Measurements from ENCODE around the gene MAST2. TPM values are rescaled to one million over a fixed set of nuclear protein-coding genes. Genes with fewer than 3 reads are reported as not detected.
A peak's percentile ranks its signal among the peaks of the same experiment; 100 is the strongest.

MAST2 gene
- total RNA-seq, 1 donor from 2014 or later, result 60.7 TPM

DNA sequence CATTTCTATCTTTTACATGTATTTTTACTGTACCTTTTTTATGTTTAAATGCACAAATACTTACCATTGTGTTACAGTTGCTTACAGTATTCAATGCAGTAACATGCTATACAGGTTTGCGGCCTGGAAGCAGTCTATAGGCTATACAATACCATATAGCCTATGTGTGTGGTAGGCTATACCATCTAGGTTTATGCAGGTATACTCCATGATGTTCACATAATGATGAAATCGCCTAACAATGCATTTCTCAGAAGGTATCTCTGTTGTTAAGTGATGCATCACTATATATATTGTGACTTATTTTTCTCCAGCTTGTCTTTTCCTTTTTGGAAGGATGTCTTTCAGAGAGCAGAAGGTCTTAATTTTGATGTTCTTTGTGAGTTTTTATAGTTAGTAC is 103.5 kb downstream of the MAST2 start:
- H3K9me3 Mint-ChIP-seq, result peaks cover 8% of the 10 kb centered on the region
- H3K36me3 Mint-ChIP-seq, result peaks cover 2% of the 10 kb centered on the region
- H3K4me1 Mint-ChIP-seq, result peaks cover 6% of the 10 kb centered on the region
- H3K27me3 Mint-ChIP-seq (ENCODE audit: low read depth), result no peaks in the 10 kb centered on the region
- TF ChIP-seq, protein P1, sequence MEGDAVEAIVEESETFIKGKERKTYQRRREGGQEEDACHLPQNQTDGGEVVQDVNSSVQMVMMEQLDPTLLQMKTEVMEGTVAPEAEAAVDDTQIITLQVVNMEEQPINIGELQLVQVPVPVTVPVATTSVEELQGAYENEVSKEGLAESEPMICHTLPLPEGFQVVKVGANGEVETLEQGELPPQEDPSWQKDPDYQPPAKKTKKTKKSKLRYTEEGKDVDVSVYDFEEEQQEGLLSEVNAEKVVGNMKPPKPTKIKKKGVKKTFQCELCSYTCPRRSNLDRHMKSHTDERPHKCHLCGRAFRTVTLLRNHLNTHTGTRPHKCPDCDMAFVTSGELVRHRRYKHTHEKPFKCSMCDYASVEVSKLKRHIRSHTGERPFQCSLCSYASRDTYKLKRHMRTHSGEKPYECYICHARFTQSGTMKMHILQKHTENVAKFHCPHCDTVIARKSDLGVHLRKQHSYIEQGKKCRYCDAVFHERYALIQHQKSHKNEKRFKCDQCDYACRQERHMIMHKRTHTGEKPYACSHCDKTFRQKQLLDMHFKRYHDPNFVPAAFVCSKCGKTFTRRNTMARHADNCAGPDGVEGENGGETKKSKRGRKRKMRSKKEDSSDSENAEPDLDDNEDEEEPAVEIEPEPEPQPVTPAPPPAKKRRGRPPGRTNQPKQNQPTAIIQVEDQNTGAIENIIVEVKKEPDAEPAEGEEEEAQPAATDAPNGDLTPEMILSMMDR (IDR thresholded peaks at IDR 0.05; ENCODE audit: unreplicated experiment), result no peak
- DNase-seq (ENCODE audit: low spot score in 2 of 2, unreplicated experiment in 2 of 2), result no peak
- no peak overlapping the region for H3K27ac Mint-ChIP-seq
- H3K4me3 Mint-ChIP-seq, result no peak overlapping the region

DNA sequence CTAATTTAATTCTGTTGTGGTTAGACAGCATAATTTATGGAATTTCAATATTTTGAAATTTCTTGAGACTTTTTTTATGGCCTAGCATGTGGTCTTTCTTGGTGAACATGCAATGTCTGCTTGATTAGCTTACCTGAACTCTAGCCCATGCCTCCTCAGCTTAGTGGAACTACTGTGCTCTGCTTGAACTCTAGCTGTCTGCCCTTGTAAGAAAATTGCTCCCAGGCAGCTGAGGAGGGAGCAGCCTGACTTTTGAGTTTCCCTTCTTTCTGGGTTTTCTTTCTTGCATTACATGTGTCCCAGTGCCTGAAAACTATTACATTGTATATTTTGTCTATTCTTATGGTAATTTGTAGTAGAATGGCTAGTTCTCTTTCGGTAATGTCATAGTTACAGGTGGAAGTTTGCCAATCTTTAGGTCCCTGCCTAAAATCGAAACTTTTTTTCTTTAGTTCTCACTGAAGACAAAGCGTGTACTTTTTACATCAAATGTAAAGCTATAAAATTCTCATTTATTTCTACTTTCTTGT is 105.3 kb downstream of the MAST2 start:
- TF ChIP-seq, protein P1 (IDR thresholded peaks at IDR 0.05; ENCODE audit: unreplicated experiment), result no peak
- peaks cover 22% of the 10 kb centered on the region for H3K4me1 Mint-ChIP-seq
- H3K27me3 Mint-ChIP-seq (ENCODE audit: low read depth), result no peaks in the 10 kb centered on the region
- H3K27ac Mint-ChIP-seq, result no peak overlapping the region
- H3K9me3 Mint-ChIP-seq, result no peaks in the 10 kb centered on the region
- no peak for DNase-seq (ENCODE audit: low spot score in 2 of 2, unreplicated experiment in 2 of 2)
- no peak overlapping the region for H3K4me3 Mint-ChIP-seq
- no peaks in the 10 kb centered on the region for H3K36me3 Mint-ChIP-seq

DNA sequence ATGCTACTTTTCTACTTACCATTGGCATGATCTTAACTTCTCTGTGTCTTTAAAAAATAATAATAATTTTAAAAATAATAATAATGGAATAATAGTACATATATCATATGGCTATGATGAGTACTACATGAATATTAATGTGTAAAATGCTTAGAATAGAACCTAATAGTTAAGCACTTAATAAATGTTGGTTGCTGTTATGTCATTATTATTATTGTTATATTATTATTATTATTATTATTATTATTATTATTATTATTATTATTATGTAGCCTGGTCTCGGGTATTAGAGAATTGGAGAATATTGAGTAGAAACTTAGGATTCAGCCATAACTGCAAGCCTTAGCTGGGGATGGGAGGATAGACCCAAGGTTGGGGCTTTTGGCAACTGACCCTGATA is 108.2 kb downstream of the MAST2 start:
- TF ChIP-seq, protein P1 (IDR thresholded peaks at IDR 0.05; ENCODE audit: unreplicated experiment), result no peak
- Mint-ChIP-seq H3K4me3 (no peak overlapping the region), H3K27me3 (ENCODE audit: low read depth) (no peaks in the 10 kb centered on the region), H3K36me3 (no peaks in the 10 kb centered on the region), H3K9me3 (no peaks in the 10 kb centered on the region), H3K27ac (no peak overlapping the region), H3K4me1 (peaks cover 27% of the 10 kb centered on the region)
- no peak for DNase-seq (ENCODE audit: low spot score in 2 of 2, unreplicated experiment in 2 of 2)

DNA sequence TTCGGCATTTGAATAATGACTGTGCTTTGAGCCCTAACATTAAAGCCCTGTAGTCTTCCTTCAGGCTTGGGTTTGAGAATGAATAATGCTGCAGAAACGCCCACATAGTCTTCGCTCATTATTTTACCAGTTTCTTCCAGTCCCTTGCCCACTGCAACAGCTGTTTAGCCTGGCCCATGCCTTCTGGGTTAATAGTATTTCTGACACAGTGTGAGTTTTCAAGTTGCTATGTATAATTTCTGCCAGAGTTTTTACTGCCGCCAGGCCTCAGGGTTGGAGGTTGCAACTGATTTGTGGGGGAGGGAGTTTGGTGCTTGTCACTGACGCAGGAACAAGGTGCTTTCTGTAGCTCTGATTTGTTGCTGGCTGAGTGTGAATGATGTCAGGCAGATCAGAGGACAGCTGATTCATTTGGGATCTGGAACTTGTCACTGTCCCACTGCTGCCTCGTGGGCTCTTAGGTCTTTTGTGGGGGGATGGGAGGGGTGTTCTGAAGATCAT is 109.8 kb downstream of the MAST2 start:
- H3K9me3 Mint-ChIP-seq, result no peaks in the 10 kb centered on the region
- peaks cover 4% of the 10 kb centered on the region for H3K36me3 Mint-ChIP-seq
- peak overlapping the region; percentile 11 for H3K4me3 Mint-ChIP-seq
- TF ChIP-seq, protein P1 (IDR thresholded peaks at IDR 0.05; ENCODE audit: unreplicated experiment), result no peak
- H3K27ac Mint-ChIP-seq, result peak overlapping the region; percentile 76
- no peaks in the 10 kb centered on the region for H3K27me3 Mint-ChIP-seq (ENCODE audit: low read depth)
- peaks cover 27% of the 10 kb centered on the region for H3K4me1 Mint-ChIP-seq
- no peak for DNase-seq (ENCODE audit: low spot score in 2 of 2, unreplicated experiment in 2 of 2)

DNA sequence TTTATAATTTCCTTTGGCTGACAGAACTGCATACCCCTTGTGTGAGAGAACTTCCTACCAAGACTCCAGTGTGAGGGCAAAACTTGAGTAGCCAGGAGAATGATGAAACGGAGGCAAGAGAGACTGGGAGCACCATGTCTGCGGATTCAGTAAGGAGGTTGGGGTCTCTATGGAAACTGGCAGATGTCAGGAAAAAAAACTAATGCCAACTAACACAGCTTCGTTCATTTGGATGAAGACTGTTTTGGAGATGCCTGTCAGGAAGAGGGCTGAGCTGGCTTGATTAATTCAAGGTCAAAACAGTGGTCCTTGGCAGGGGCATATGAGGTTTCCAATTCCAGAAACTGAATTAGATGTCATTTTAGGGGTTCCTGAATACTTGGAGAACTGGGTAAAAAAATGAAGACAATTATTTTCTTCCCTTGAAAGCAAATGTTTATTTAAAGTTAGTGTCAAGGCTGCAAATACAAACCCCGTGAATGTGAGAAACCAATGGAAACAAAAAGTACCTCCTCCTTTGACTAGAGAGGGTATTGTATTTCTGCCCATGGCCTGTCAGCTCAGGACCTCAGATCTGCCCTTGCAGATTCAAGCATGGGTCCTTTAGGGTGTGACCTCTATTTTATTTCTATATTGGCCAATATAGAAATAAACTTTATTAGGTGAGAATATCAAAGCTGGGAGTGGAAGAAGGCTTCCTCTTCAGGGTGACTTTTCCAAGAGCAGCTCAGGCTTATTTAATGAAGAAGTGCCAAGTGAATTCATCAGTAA is 110.5 kb downstream of the MAST2 start:
- no peaks in the 10 kb centered on the region for H3K27me3 Mint-ChIP-seq (ENCODE audit: low read depth)
- H3K9me3 Mint-ChIP-seq, result no peaks in the 10 kb centered on the region
- DNase-seq (ENCODE audit: low spot score in 2 of 2, unreplicated experiment in 2 of 2), result no peak
- H3K27ac Mint-ChIP-seq, result peak overlapping the region; percentile 76
- peak overlapping the region; percentile 11 for H3K4me3 Mint-ChIP-seq
- peaks cover 4% of the 10 kb centered on the region for H3K36me3 Mint-ChIP-seq
- H3K4me1 Mint-ChIP-seq, result peaks cover 27% of the 10 kb centered on the region
- TF ChIP-seq, protein P1 (IDR thresholded peaks at IDR 0.05; ENCODE audit: unreplicated experiment), result no peak
